Epidermal melanocyte (primary cell): ENCODE measurements around the gene COPZ2.
"Not testable (repeated sequence)": the region's sequence is repeated elsewhere in the genome, so short reads cannot be mapped to it uniquely, and the experiment has no call there.

ENCODE experiments used
- DNase-seq: peaks from one replicate; pipeline ENCODE4 v3.0.0; 2011; ENCODE audit warnings: low spot score; ENCODE audit not compliant: insufficient read length

Gene COPZ2

GRCh38 chr17:48037036-48037837, at the start of gene COPZ2:
Gene COPZ2 (minus strand): TSS chr17:48037797. CDS start chr17:48037777, 20 bp downstream.
- peak; percentile 77 for DNase-seq

GRCh38 chr17:48084932-48085331, 47.3 kb upstream of the COPZ2 start:
- DNase-seq: no peak

DNA sequence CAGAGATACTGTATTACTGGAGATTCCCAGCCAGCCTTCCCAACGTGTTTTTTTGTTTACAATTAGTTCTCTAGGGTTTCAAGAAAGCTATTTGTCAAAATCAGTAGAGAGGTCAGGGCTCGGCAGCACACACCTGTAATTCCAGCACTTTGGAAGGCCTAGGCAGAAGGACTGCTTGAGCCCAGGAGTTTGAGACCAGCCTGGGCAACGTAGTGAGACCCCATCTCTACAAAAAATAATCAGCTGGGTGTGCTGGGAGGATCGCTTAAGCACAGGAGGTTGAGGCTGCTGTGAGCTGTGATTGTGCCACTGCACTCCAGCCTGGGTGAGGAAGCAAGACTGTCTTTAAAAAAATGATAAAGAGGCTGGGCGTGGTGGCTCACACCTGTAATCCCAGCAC, 44.3 kb upstream of the COPZ2 start:
- DNase-seq: no peak

GRCh38 chr17:48077152-48077551, 39.6 kb upstream of the COPZ2 start:
- not testable (repeated sequence) for DNase-seq

DNA sequence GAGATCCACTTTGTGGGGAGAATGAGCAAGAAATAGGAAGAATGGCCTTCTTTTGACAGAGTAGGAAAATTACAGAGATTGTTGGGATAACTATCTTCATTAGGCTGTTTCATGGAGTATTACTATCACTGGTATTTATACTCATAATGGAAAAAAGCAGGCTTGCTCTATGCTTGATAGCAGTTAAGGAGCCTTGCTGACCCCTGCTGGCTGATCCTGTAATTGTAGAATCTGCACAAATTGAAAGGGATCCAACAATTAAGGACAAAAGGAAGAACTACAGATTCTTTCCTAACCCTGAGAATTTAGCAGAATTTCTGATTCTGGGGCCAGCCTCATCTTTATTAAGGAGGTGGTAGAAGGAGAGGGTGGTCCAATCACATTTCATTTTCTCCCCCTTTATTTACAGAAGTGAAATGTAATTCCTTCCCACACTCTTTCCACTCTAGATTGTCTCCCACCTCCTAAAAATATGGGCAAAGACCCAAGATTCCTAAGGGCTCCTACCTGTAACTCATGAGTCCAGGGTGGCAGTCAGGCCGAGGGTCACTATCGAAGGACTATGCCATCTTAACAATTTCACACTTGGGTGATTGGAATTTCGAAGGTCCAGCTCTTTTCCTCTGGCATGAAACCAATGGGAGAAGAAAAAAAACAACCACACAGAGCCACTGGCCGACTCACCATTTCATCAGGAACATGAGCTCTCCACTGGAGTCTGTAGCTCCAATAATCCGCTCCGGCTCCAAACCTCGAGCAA, 36.9 kb upstream of the COPZ2 start:
- DNase-seq: peak; percentile 53

GRCh38 chr17:48073566-48074094, 36.0 kb upstream of the COPZ2 start:
- not testable (repeated sequence) for DNase-seq

DNA sequence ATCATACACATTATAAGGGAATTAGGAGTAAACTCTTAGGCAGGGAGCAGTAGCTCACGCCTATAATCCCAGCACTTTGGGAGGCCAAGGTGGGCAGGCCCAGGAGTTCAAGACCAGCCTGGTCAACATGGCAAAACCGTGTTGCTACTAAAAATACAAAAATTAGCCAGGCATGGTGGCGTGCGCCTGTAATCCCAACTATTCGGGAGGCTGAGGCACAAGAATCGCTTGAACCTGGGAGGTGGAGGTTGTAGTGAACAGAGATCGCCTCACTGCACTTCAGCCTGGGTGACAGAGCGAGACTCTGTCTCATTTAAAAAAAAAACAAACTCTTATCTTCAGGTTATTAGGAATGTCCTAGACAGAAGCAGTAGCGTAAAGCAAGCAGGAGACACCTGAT, 35.2 kb upstream of the COPZ2 start:
- not testable (repeated sequence) for DNase-seq

DNA sequence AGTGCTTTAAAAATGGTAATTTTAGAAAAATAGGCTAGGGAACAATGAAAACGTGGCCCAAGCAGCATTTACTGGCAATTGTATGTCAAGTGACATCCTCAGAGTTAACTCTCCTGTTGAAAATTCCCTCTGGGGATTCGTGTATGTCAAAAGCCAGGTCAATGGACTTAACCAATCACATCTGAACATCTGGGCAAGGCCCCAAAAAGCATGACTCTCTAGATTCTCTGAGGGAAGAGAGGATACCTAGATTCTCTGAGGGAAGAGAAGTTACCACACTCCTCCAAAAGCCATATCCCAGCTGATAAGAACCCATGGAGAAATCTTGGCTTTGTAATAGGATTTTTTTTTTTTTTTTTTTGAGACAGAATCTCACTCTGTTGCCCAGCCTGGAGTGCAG, 34.1 kb upstream of the COPZ2 start:
- DNase-seq: no peak

- DNase-seq: no peak
Observed at GRCh38 chr17:48070195-48070594, 32.6 kb upstream of the COPZ2 start.

DNA sequence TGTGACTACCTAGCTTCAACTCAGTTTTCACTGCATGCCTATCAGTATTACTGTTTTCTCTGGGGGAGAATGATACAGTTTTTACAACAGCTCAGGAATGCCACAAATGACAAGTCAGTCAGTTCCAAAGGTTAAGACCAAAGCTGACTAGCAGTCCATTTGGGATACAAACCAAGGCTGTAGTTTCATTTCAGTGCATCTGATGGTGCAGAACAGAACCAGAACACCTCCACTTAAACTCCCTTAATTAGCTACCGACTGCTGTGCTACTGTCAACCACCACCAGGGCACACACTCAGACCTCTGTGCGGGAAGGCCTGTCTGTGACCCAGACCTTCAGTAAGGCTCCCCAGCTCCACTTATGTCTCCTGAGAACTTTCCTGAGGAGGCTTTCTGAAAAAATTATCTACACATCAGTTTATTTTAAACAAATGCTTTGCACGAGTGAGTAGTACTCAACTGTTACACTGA, 30.9 kb upstream of the COPZ2 start:
- DNase-seq: no peak

- DNase-seq: not testable (repeated sequence)
Observed at GRCh38 chr17:48067808-48068207, 30.2 kb upstream of the COPZ2 start.

DNA sequence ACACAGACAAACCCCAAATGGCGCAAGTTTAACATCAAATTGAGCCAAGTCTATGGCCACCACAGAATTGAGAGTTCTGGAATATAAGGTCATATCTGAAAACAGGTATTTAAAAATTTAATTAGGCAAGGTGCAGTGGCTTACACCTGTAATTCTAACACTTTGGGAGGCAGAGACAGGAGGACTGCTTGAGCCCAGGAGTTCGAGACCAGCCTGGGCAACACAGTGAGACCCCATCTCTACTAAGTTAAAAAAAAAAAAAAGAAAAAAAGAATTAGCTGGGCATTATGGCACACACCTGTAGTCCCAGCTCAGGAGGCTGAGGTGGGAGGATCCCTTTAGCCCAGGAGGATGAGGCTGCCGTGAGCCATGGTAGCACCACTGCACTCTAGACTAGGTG, 29.6 kb upstream of the COPZ2 start:
- no peak for DNase-seq

- no peak for DNase-seq
Observed at GRCh38 chr17:48066656-48067055, 29.1 kb upstream of the COPZ2 start.

DNA sequence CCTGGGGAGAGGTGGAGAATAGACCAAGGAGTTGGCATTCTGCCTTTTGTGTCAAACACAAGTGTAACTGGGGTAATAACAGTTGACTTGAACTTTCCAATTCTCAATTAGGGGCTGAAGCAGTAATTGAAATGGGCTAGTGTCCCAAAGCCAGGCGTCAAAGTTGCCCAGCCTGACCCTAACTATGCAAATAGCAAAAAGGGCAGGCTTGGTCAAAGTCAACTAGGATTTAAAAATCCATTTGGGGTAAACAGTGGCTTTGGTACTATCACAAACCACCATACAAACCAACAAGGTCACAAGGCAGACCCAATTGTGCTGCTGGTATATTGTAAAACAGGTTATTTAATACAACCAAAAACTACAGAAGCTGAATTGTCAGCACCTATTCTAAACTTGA, 28.6 kb upstream of the COPZ2 start:
- no peak for DNase-seq

- DNase-seq: no peak
Observed at GRCh38 chr17:48064638-48065037, 27.0 kb upstream of the COPZ2 start.

- DNase-seq: no peak
Observed at GRCh38 chr17:48062273-48062672, 24.7 kb upstream of the COPZ2 start.

DNA sequence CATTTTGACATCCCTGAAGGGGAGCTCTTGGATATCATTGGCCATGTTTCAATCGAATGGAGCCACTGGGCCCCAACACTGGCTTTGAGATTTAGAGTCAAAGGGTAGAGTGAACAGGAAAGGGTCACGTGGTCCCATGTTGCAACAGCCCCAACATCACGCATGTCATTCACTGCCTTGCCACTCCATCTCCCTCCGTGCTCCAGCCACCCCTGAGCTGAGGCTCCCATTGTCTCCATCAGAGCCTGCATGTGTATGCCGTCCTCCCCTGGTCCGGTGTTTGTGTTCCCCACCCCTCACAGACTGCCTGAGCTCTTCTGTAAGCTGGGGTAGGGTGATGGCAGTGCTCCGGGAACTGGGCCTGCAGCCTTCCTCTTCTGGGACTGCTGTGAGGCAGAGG, 22.7 kb upstream of the COPZ2 start:
- no peak for DNase-seq

DNA sequence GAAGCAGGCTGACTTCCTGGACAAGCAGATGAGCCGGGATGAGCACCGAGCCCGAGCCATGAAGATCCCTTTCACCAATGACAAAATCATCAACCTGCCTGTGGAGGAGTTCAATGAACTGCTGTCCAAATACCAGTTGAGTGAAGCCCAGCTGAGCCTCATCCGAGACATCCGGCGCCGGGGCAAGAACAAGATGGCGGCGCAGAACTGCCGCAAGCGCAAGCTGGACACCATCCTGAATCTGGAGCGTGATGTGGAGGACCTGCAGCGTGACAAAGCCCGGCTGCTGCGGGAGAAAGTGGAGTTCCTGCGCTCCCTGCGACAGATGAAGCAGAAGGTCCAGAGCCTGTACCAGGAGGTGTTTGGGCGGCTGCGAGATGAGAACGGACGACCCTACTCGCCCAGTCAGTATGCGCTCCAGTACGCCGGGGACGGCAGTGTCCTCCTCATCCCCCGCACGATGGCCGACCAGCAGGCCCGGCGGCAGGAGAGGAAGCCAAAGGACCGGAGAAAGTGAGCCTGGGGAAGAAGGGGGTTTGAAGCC, 21.6 kb upstream of the COPZ2 start:
- no peak for DNase-seq

DNA sequence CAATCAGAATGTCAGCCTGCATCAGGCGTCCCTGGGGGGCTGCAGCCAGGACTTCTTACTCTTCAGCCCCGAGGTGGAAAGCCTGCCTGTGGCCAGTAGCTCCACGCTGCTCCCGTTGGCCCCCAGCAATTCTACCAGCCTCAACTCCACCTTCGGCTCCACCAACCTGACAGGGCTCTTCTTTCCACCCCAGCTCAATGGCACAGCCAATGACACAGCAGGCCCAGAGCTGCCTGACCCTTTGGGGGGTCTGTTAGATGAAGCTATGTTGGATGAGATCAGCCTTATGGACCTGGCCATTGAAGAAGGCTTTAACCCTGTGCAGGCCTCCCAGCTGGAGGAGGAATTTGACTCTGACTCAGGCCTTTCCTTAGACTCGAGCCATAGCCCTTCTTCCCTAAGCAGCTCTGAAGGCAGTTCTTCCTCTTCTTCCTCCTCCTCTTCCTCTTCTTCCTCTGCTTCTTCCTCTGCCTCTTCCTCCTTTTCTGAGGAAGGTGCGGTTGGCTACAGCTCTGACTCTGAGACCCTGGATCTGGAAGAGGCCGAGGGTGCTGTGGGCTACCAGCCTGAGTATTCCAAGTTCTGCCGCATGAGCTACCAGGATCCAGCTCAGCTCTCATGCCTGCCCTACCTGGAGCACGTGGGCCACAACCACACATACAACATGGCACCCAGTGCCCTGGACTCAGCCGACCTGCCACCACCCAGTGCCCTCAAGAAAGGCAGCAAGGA, 21.0 kb upstream of the COPZ2 start:
- DNase-seq: no peak

DNA sequence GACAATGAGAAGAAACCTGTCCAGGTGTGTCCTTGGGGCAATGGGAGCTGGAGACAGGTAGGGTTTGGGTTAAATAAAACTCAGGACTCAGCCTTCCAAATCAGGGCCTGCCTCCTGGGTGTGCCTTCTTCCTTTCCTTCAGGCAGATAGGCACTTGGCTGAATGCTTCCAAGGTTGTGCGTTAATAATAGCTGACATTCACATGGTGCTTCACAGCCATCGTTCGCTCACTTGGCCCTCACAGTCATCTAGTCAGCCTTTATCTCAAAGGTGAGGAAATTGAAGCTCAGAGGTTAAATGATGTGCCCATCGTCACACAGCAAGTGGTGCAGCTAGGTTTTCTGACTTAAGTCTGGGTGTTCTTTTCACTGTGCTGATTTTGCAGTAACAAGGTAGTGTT, 20.0 kb upstream of the COPZ2 start:
- DNase-seq: no peak

DNA sequence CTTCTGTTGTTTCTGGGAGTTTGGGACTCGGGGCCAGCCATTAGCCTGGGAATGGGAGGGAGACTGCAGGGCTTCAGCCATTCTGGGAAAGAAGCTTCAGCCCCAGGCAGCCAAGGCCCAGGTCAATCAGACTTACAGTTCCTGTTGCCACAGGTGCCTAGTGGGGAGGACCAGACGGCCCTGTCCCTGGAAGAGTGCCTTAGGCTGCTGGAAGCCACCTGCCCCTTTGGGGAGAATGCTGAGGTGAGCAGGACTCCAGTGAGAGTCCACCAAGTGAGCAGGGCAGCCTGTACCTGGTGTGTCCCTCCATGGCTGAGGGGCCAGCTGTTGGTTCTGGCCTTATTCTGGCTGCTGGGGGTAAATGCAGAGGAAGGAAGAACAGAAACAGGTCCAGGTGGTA, 19.3 kb upstream of the COPZ2 start:
- no peak for DNase-seq
